CD4-positive, CD25-positive, alpha-beta regulatory T cell (primary cell): ENCODE results near the gene H2BW2. TPM values are rescaled to one million over a fixed set of nuclear protein-coding genes. Genes with fewer than 3 reads are reported as not detected.
"Not testable (repeated sequence)": the region's sequence is repeated elsewhere in the genome, so short reads cannot be mapped to it uniquely, and the experiment has no call there.

Experiments used
- ATAC-seq, 2 donors: fragments of 150-1000 bp; cut with Tn5 transposase; one replicate each; pipeline ENCODE4 v1.10.0; 2021; ENCODE audit warnings: low read depth in 2 of 2, moderate number of reproducible peaks in 2 of 2, moderate library complexity in 1 of 2
- DNase-seq, 3 donors: peaks; one replicate each; pipeline versions ENCODE4 v3.0.0 to v3.0.0-alpha.2; 2012 to 2022; ENCODE audit warnings: mixed read lengths in 1 of 3
- H3K27ac ChIP-seq: one replicate; pipeline ENCODE4 v1.7.0; 2013; ENCODE audit warnings: mild to moderate bottlenecking, low read length; ENCODE audit not compliant: insufficient read depth, poor library complexity, severe bottlenecking
- H3K27me3 ChIP-seq: one replicate; pipeline ENCODE4 v1.7.0; 2013; ENCODE audit warnings: low read length; ENCODE audit not compliant: control insufficient read depth, insufficient read depth
- H3K36me3 ChIP-seq: one replicate; pipeline ENCODE4 v1.7.0; 2013; ENCODE audit warnings: mild to moderate bottlenecking, low read length, moderate library complexity; ENCODE audit not compliant: control insufficient read depth, insufficient read depth
- H3K4me1 ChIP-seq: 2 replicates; pipeline ENCODE4 v1.7.0; 2013; ENCODE audit warnings: mild to moderate bottlenecking, low read length; ENCODE audit not compliant: insufficient read depth, control insufficient read depth, poor library complexity, severe bottlenecking
- H3K4me3 ChIP-seq: one replicate; pipeline ENCODE4 v1.7.0; 2013; ENCODE audit warnings: low read depth, mild to moderate bottlenecking, low read length, moderate library complexity
- H3K9me3 ChIP-seq, 2 experiments: 1 replicate in 1 of 2; 2 replicates in 1 of 2; pipeline ENCODE4 v1.7.0; 2013; ENCODE audit warnings: low read length in 2 of 2, mild to moderate bottlenecking in 1 of 2, moderate library complexity in 1 of 2; ENCODE audit not compliant: control insufficient read depth in 2 of 2
- H3K27ac Mint-ChIP-seq, 3 donors: one replicate each; pipeline ENCODE4 v1.8.0; 2020 to 2022; ENCODE audit warnings: mild to moderate bottlenecking in 3 of 3, mixed read lengths in 3 of 3, moderate library complexity in 2 of 3
- H3K27me3 Mint-ChIP-seq: one replicate; pipeline ENCODE4 v1.8.0; 2022; ENCODE audit warnings: mild to moderate bottlenecking, mixed read lengths
- H3K36me3 Mint-ChIP-seq: one replicate; pipeline ENCODE4 v1.8.0; 2020; ENCODE audit warnings: mixed read lengths
- H3K4me1 Mint-ChIP-seq, 4 donors: one replicate each; pipeline ENCODE4 v1.8.0; 2020 to 2022; ENCODE audit warnings: mixed read lengths in 4 of 4, mild to moderate bottlenecking in 1 of 4
- H3K4me3 Mint-ChIP-seq, 4 donors: one replicate each; pipeline ENCODE4 v1.8.0; 2020 to 2022; ENCODE audit warnings: mild to moderate bottlenecking in 4 of 4, mixed read lengths in 4 of 4, moderate library complexity in 3 of 4
- H3K9me3 Mint-ChIP-seq, 7 donors: one replicate each; pipeline ENCODE4 v1.8.0; 2020 to 2022; ENCODE audit warnings: mixed read lengths in 7 of 7, mild to moderate bottlenecking in 3 of 7, moderate library complexity in 2 of 7
- polyA plus RNA-seq, 4 donors: library from polyadenylated mRNA; unstranded; fragments of 300-500 nt; fragmentation: Illumina TruSeq; gene quantifications; one replicate each; pipeline ENCODE4 v1.2.3, GENCODE V29; 2021
- total RNA-seq: library from RNA; stranded (reverse); gene quantifications from one replicate; pipeline ENCODE4 v1.2.3, GENCODE V29; 2022

Gene H2BW2
- total and polyA plus RNA-seq, 5 donors from 2014 or later: not detected

GRCh38 chrX:104045642-104046041, 5.9 kb downstream of the H2BW2 start:
- ATAC-seq: no peak

GRCh38 chrX:104047171-104047570, 7.4 kb downstream of the H2BW2 start:
- H3K27me3 Mint-ChIP-seq: peaks cover 6% of the 10 kb centered on the region
- Histone ChIP-seq H3K36me3 (no peaks in the 10 kb centered on the region), H3K27me3 (no peaks in the 10 kb centered on the region), H3K4me1 (no peaks in the 10 kb centered on the region), H3K9me3 (no peaks in the 10 kb centered on the region), H3K27ac (no peak overlapping the region), H3K4me3 (no peak overlapping the region)
- no peaks in the 10 kb centered on the region for H3K36me3 Mint-ChIP-seq
- H3K9me3 Mint-ChIP-seq: peaks cover 0 to 3% (median 0%) of the 10 kb centered on the region in 7 donors
- DNase-seq: no peak
- no peak for ATAC-seq
- H3K27ac Mint-ChIP-seq: no peak overlapping the region
- no peaks in the 10 kb centered on the region for H3K4me1 Mint-ChIP-seq
- H3K4me3 Mint-ChIP-seq: no peak overlapping the region

More at GRCh38 chrX:104045642-104046041, 5.9 kb downstream of the H2BW2 start:
- H3K36me3 ChIP-seq: no peaks in the 10 kb centered on the region
- H3K4me3 Mint-ChIP-seq: no peak overlapping the region
- no peaks in the 10 kb centered on the region for H3K27me3 ChIP-seq
- no peak for DNase-seq
- H3K4me1 ChIP-seq: no peaks in the 10 kb centered on the region
- no peaks in the 10 kb centered on the region for H3K36me3 Mint-ChIP-seq
- H3K9me3 ChIP-seq: no peaks in the 10 kb centered on the region
- H3K4me1 Mint-ChIP-seq: no peaks in the 10 kb centered on the region
- H3K27ac Mint-ChIP-seq: no peak overlapping the region
- peaks cover 0 to 3% (median 0%) of the 10 kb centered on the region in 7 donors for H3K9me3 Mint-ChIP-seq
- H3K27me3 Mint-ChIP-seq: peaks cover 6% of the 10 kb centered on the region
- H3K27ac ChIP-seq: no peak overlapping the region
- H3K4me3 ChIP-seq: no peak overlapping the region

GRCh38 chrX:104054956-104055355, 15.2 kb downstream of the H2BW2 start:
- H3K27me3 ChIP-seq, ATAC-seq, H3K27ac Mint-ChIP-seq, DNase-seq, H3K4me3 ChIP-seq, H3K4me1 Mint-ChIP-seq, H3K27ac ChIP-seq, H3K9me3 ChIP-seq, H3K4me3 Mint-ChIP-seq, H3K9me3 Mint-ChIP-seq, H3K27me3 Mint-ChIP-seq, H3K4me1 ChIP-seq, H3K36me3 ChIP-seq, H3K36me3 Mint-ChIP-seq: not testable (repeated sequence)

- not testable (repeated sequence) for H3K9me3 Mint-ChIP-seq, ATAC-seq, H3K4me3 ChIP-seq, H3K27me3 ChIP-seq, H3K4me3 Mint-ChIP-seq, H3K4me1 Mint-ChIP-seq, DNase-seq, H3K27me3 Mint-ChIP-seq, H3K4me1 ChIP-seq, H3K27ac Mint-ChIP-seq, H3K36me3 ChIP-seq, H3K9me3 ChIP-seq, H3K27ac ChIP-seq, H3K36me3 Mint-ChIP-seq
Measured at GRCh38 chrX:104062636-104063035, 22.9 kb downstream of the H2BW2 start.

- not testable (repeated sequence) for H3K36me3 ChIP-seq, H3K36me3 Mint-ChIP-seq, DNase-seq, H3K27me3 ChIP-seq, H3K9me3 ChIP-seq, H3K4me1 Mint-ChIP-seq, H3K27ac ChIP-seq, H3K27me3 Mint-ChIP-seq, H3K4me3 Mint-ChIP-seq, H3K4me1 ChIP-seq, H3K4me3 ChIP-seq, H3K27ac Mint-ChIP-seq, H3K9me3 Mint-ChIP-seq
- peak; percentile 95 to 99 for ATAC-seq
Measured at GRCh38 chrX:104075778-104076445, 36.2 kb downstream of the H2BW2 start, which contains the start of gene TMSB15C. Gene TMSB15C (minus strand): TSS chrX:104076236.

GRCh38 chrX:104077854-104078253, 38.1 kb downstream of the H2BW2 start:
- not testable (repeated sequence) for DNase-seq, H3K27ac ChIP-seq, H3K27ac Mint-ChIP-seq, H3K9me3 ChIP-seq, H3K4me1 ChIP-seq, H3K36me3 Mint-ChIP-seq, H3K4me1 Mint-ChIP-seq, H3K27me3 Mint-ChIP-seq, H3K27me3 ChIP-seq, H3K4me3 ChIP-seq, H3K4me3 Mint-ChIP-seq, H3K36me3 ChIP-seq, ATAC-seq, H3K9me3 Mint-ChIP-seq

- Mint-ChIP-seq H3K4me1 (no peaks in the 10 kb centered on the region), H3K9me3 (peaks cover 0 to 1% (median 0%) of the 10 kb centered on the region in 7 donors), H3K4me3 (no peak overlapping the region), H3K36me3 (no peaks in the 10 kb centered on the region), H3K27me3 (no peaks in the 10 kb centered on the region), H3K27ac (no peak overlapping the region)
- Histone ChIP-seq H3K4me1 (no peaks in the 10 kb centered on the region), H3K4me3 (no peak overlapping the region), H3K27me3 (no peaks in the 10 kb centered on the region), H3K9me3 (no peaks in the 10 kb centered on the region), H3K27ac (no peak overlapping the region), H3K36me3 (no peaks in the 10 kb centered on the region)
- no peak for ATAC-seq
- no peak for DNase-seq
Measured at GRCh38 chrX:104084063-104084462, 44.3 kb downstream of the H2BW2 start.

GRCh38 chrX:104084534-104085277, 45.0 kb downstream of the H2BW2 start:
- Mint-ChIP-seq H3K36me3 (no peaks in the 10 kb centered on the region), H3K27me3 (no peaks in the 10 kb centered on the region), H3K27ac (no peak overlapping the region), H3K4me1 (no peaks in the 10 kb centered on the region), H3K4me3 (no peak overlapping the region), H3K9me3 (peaks cover 0 to 1% (median 0%) of the 10 kb centered on the region in 7 donors)
- no peaks in the 10 kb centered on the region for H3K36me3 ChIP-seq
- H3K4me1 ChIP-seq: no peaks in the 10 kb centered on the region
- H3K27me3 ChIP-seq: no peaks in the 10 kb centered on the region
- ATAC-seq (no peak), DNase-seq (no peak)
- no peak overlapping the region for H3K27ac ChIP-seq
- H3K4me3 ChIP-seq: no peak overlapping the region
- H3K9me3 ChIP-seq: no peaks in the 10 kb centered on the region
